Ramos (cell line): ENCODE results near the gene SKAP1.
"Not testable (repeated sequence)": the region's sequence is repeated elsewhere in the genome, so short reads cannot be mapped to it uniquely, and the experiment has no call there.

Source experiments
- in situ Hi-C: fragments of 300-500 bp; cut with MboI; formaldehyde crosslinking; loops from one replicate; pipeline ENCODE4 v1.14.3; 2022; ENCODE audit warnings: low sequenced_read_pairs; ENCODE audit not compliant: unreplicated experiment

SKAP1 gene

GRCh38 chr17:48375356-48375755 lies 54.7 kb downstream of the SKAP1 start:
- in situ Hi-C loops: no loop called here

- in situ Hi-C loops: no loop called here
Measured at GRCh38 chr17:48374650-48375230, 55.3 kb downstream of the SKAP1 start.

- in situ Hi-C loops: no loop called here
Measured at GRCh38 chr17:48373883-48374282, 56.1 kb downstream of the SKAP1 start.

- in situ Hi-C loops: no loop called here
Measured at GRCh38 chr17:48373130-48373830, 56.7 kb downstream of the SKAP1 start.

- in situ Hi-C loops: not testable (repeated sequence)
Measured at GRCh38 chr17:48368967-48369366, 61.0 kb downstream of the SKAP1 start.

GRCh38 chr17:48368352-48368908 lies 61.6 kb downstream of the SKAP1 start:
- in situ Hi-C loops: no loop called here

GRCh38 chr17:48363161-48363560 lies 66.9 kb downstream of the SKAP1 start:
- in situ Hi-C loops: no loop called here

- in situ Hi-C loops: not testable (repeated sequence)
Measured at GRCh38 chr17:48360861-48361633, 69.0 kb downstream of the SKAP1 start.

- in situ Hi-C loops: no loop called here
Measured at GRCh38 chr17:48357779-48358602, 72.0 kb downstream of the SKAP1 start.

GRCh38 chr17:48356866-48357265 lies 73.1 kb downstream of the SKAP1 start:
- in situ Hi-C loops: no loop called here

- in situ Hi-C loops: no loop called here
Measured at GRCh38 chr17:48352630-48353029, 77.4 kb downstream of the SKAP1 start.

GRCh38 chr17:48351911-48352332 lies 78.1 kb downstream of the SKAP1 start:
- in situ Hi-C loops: no loop called here

- in situ Hi-C loops: no loop called here
Measured at GRCh38 chr17:48348352-48348751, 81.7 kb downstream of the SKAP1 start.

- in situ Hi-C loops: no loop called here
Measured at GRCh38 chr17:48347177-48347576, 82.8 kb downstream of the SKAP1 start.

- in situ Hi-C loops: no loop called here
Measured at GRCh38 chr17:48344251-48344650, 85.8 kb downstream of the SKAP1 start.

- in situ Hi-C loops: no loop called here
Measured at GRCh38 chr17:48340916-48341315, 89.1 kb downstream of the SKAP1 start.

GRCh38 chr17:48338720-48339119 lies 91.3 kb downstream of the SKAP1 start:
- in situ Hi-C loops: no loop called here

GRCh38 chr17:48337903-48338302 lies 92.1 kb downstream of the SKAP1 start:
- in situ Hi-C loops: not testable (repeated sequence)

- in situ Hi-C loops: no loop called here
Measured at GRCh38 chr17:48336986-48337385, 93.0 kb downstream of the SKAP1 start.

GRCh38 chr17:48335858-48336500 lies 94.0 kb downstream of the SKAP1 start:
- in situ Hi-C loops: no loop called here
